NCI-H2171 treated with DMSO at 0.1 percent for 48 hours (cell line): ENCODE data around the gene PLEKHA8.

Source experiments
- DNase-seq: peaks from one replicate; lab custom pipeline; 2025; lab: John Stamatoyannopoulos, UW

Gene PLEKHA8

GRCh38 chr7:30145426-30145970 is 117.3 kb downstream of the PLEKHA8 start:
- no peak for DNase-seq

DNA sequence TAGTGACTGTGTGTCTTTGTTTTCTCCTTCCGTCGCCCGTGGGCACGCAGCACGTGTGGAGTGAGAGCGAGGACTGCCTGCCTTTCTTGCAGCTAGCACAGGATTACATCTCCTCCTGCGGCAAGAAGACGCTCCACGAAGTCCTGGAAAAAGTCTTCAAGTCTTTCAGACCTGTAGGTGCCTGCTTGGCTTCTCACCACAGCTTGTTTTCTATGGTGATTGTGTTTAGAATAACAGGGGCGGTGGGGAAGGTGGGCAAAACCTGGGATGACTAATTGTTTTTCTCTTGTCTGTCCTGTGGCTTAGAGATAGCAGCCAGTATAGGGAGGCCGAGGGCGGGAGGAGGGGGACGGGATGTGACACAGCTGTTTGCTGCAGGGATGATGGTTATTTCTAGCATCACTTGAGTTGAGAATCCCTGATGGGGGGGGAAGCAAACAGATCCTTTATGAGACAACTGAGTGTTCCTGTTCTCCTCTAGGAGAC is 118.0 kb downstream of the PLEKHA8 start:
- DNase-seq: no peak

DNA sequence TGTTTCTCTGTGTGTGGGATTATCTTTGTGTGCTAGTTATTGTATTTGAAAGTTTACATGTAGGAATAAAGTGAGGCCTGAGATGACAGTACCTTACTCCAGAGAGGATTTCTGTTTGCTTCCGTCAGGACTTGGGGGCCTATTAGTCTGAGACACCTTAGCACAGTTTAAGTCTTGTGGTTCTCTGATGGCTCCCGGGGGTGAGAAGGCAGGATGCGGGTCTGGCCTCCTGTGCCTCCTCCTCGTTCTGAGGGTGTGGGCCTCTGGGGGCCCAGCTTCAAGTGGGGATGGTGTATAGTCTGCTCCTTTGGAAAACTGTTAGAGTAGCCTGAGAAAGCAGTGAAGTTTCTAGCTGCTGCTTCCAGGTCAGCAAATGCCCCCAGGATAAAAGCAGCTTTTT is 119.0 kb downstream of the PLEKHA8 start:
- no peak for DNase-seq

DNA sequence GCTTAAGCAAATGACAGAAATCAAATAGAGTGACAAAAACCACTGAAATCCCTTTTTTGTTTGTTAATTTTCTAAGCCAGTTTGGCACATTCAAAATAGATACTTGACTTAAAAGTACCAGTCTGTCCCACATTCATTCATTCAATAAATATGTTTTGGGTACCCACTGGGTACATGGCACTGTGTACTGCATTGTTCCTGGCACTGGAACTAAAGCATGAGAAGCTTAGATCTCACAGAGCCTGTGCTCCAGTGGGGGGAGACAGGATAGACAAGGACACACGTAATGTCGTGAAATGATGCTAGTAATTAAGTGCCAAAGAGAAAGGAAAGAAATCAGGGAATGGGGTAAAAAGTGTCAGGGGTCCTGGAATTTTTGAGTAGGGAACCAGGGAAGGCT is 119.6 kb downstream of the PLEKHA8 start:
- DNase-seq: no peak

- DNase-seq: no peak
Observed at GRCh38 chr7:30148426-30148825, 120.2 kb downstream of the PLEKHA8 start.

DNA sequence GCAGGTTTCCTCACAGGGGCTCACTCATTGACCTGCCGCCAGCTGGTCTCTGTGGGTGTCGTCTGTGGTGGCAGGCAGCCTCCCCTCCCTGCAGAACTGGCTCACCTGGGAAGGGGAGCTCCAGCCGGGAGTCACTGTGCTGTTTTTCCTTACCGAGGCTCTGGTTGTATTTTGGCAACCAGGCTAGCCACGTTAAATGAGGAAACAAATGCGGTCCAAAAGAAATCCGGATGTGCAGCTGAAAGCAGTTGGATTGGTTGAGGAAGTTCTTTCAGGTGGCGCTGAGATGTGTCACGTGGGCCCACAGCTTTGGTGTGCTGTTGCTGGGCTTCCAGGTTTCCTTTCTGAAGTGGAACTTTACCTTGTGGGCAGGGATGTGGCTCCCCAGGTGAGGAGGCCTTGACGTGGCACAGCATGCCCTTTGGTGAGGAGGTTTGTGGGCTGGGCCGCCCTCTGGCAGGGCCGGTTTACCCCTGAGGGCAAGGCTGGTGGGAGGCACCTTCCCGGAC is 120.8 kb downstream of the PLEKHA8 start:
- DNase-seq: no peak

DNA sequence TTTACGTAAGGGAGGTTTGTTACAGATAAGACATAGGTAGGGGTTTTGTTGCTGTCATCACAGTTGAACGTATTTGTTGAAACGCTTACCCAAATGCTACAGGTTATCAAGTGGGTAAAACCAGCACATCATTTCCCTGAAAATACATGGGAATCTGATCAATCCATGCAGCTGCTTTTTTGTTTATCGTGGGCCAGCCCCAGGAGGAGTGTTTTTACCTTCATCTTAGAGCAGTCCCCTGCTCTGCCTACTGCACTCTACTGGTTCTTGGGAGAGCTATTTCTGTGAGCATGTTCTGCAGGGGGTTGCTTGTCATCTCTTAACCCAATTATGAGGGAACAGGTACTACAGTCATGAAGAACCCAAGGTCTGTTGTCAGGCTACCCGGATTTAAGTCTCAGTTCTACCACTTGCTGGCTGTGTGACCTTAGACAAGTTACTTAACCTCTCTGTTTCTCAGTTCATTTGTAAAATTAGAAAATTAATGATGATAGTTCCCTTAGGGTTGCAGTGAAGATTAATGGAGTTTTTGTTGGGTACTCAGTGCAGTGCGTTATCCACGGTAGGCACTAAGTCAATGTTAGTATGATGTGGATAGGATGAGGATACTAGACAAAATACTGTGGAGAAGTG is 121.5 kb downstream of the PLEKHA8 start:
- no peak for DNase-seq

- DNase-seq: no peak
Observed at GRCh38 chr7:30150711-30151110, 122.5 kb downstream of the PLEKHA8 start.

DNA sequence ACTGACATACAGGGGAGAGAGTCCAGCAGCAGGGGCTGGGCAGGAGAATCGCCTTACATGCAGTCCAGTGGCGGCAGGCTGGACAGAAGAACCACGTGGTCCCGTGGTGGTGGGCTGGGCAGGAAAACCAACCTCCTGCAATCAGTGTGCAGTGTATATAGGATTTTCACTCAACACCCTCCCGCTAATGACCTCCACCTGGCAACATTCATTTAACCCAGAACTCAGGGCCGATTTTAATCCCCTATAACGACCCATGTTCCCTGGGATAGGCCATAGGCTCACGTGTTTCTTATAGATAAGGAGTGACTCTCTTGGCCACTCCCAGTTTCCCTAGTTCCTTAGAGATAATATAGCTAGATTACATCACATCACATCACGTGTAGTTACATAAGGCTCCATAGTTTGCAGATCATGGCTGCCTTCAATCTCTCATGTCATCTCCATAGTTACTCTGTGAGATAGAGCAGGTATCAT is 125.9 kb downstream of the PLEKHA8 start:
- no peak for DNase-seq

- no peak for DNase-seq
Observed at GRCh38 chr7:30155481-30155880, 127.3 kb downstream of the PLEKHA8 start.

DNA sequence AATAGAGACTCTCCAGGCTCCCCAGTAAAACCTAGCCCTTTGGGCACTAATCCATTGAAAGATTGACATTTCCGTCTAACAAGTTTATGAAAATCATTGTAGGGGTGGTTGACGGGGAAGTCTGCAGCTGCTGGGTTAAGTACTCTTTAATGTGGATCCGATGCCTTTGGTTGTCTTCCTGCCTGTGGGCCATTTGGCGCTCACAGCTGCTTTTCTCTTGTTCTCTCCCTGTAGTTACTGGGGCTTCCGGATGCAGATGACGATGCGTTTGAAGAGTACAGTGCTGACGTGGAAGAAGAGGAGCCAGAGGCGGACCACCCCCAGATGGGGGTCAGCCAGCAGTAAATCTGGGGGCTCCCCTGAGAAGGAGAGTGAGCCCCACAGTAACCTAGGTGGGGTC is 129.0 kb downstream of the PLEKHA8 start:
- no peak for DNase-seq

GRCh38 chr7:30159163-30159562 is 131.0 kb downstream of the PLEKHA8 start:
- no peak for DNase-seq

- no peak for DNase-seq
Observed at GRCh38 chr7:30159698-30160143, 131.5 kb downstream of the PLEKHA8 start.

- DNase-seq: no peak
Observed at GRCh38 chr7:30160329-30160728, 132.1 kb downstream of the PLEKHA8 start.

DNA sequence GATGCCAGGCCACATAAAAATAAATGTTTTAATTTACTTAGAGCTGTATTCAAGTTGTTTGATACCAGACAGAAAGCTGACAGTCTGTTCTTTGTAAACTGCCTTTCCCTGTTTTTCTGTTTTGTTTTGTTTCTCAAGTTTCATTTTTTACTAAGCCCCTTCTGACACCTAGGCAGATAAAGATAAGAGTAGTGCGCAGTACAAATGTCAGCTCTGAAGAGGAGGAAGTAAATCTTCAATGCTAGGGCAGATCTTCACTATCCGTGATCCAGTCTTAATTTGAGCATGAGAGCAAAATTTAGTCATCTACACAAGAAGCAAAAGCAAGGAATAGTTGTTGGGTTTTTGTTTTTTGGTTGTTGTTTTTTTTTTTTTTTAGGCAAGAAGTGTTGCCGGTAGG is 133.9 kb downstream of the PLEKHA8 start:
- no peak for DNase-seq

DNA sequence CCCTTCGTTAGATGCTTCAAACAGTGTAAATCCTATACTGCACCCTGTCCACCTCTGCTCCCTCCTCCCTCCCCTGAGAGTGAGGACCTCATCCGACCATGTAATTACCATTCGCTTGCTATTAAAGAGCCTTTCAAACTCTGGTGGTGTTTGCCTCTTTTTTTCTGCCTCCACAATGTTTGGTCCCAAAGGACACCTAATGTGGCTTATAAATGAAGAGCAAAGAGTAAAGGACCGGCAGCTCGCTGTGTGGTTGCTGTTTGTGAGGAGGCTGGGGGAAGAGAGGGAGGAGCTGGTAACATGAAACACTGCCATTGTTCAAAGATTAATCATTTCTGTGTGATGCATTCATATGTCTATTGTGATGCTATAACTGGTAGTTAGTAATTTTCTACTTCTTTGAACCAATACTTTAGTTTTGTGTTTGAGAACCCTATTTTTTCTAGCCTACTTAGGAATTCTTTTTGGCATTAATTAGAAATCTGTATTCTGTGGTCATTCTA is 134.5 kb downstream of the PLEKHA8 start:
- DNase-seq: peak; percentile 66

GRCh38 chr7:30163231-30163894 is 135.2 kb downstream of the PLEKHA8 start:
- no peak for DNase-seq

DNA sequence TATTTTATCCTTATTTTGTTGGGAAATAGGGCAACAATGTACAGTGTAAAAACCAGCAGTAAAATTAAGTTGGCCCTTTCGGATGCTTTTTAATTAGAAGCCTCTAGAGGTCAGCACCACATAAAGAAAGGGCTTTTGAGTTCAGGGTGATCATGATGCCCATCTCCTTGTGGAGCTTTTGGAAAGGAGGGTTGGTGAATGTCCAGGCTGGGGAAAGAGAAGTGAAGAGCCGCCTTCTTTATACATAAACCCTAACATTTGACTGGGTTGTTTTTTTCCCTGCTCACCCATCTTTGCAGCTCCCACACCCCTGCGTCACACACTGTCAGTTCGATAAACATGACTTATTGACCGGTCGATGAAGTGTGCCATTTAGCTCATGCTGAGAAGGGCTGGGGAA is 136.4 kb downstream of the PLEKHA8 start:
- DNase-seq: peak; percentile 63

GRCh38 chr7:30165590-30165989 is 137.4 kb downstream of the PLEKHA8 start:
- no peak for DNase-seq

DNA sequence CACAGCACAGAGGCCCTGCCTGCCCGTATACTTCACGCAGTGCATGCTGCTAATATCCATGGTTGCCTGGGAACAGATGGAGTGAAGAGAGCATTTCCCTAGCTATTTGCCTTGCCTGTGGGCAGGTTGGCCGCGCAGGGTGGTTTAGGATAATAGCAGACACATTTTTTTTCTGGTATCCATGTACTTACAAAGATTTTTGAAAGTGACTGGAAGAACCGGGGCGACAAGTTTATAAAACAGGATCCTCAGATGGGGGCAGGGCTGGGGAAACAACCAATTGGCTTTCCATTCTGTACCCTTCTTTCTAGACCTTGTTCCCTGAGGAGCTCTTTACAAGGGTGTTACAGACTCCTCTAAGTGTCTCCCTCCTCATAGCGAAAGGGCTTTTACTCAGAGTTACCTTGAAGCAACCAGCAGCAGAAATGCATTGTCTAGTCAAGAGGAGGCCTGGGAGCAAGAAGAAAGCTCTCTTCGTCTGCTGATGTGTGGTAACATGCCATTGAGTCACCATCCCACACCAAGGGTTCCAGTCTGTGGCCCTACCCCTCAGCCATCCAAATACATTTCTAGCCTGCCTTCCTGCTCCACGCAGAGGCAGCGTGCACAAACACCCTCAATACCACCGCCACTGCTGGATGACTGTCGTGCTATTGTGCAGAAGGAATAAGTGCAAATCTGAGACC is 138.1 kb downstream of the PLEKHA8 start:
- DNase-seq: no peak

DNA sequence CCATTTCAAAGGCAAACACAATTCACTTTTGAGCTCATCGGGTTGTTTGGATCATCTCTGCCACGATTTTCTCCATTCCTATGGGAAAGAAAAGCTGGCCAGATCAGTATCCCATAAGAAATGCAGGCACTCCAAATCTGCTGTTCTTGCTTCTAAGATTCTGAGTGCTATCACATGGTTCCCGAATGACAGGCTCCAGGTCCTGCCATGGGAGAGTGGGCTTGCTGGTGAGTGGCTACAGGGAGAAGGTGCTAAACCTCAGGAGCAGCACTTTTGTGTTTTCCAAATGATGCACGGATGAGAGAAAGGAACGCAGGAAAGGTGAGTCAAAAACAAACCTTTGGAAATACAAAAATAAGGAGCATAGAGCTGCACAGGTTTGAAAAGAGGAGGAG is 138.6 kb downstream of the PLEKHA8 start:
- DNase-seq: no peak

DNA sequence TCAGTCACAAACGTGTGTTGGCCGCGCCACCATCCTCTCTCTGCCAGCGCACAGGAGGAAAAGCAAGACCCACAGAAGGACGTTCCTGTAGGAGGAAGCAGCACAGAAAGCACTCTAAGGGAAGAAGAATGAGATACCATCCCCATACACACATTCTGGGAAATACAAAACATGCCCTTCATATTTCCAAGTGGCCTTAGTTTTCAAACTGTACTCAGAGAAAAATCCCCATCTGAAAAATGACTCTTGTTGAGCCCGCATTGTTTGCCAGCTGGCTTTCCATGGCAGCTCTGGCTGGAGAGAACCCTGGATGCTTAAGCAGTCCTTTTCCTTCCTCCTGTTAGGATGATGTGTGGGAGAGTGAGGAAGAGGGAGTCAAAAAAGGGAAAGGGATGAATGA is 139.7 kb downstream of the PLEKHA8 start:
- DNase-seq: no peak
